HEK293T (cell line): ENCODE data around the gene RAB11FIP3.
"Not testable (repeated sequence)": the region's sequence is repeated elsewhere in the genome, so short reads cannot be mapped to it uniquely, and the experiment has no call there.

Experiments used
- CTCF ChIA-PET: fragments of 350-600 bp; formaldehyde crosslinking; extraction: SDS; loops from one replicate; lab custom pipeline; 2021; ENCODE audit warnings: antibody characterized with exemption, inconsistent platforms; lab: Yijun Ruan, JAX
- POLR2A ChIA-PET: fragments of 350-600 bp; formaldehyde crosslinking; extraction: SDS; loops from one replicate; lab custom pipeline; 2020; ENCODE audit warnings: antibody characterized with exemption, inconsistent platforms; lab: Yijun Ruan, JAX
- DNase-seq: peaks from one replicate; pipeline ENCODE4 v3.0.0; 2012; ENCODE audit warnings: mixed read lengths; ENCODE audit errors: extremely low spot score
- ARNT ChIP-seq: fragments of 450-650 bp; IDR thresholded peaks from 2 replicates; pipeline ENCODE4 v1.6.1; 2017; ENCODE audit warnings: mild to moderate bottlenecking
- BHLHE40 ChIP-seq: fragments of 450-650 bp; IDR thresholded peaks from 2 replicates; pipeline ENCODE4 v1.6.1; 2016; ENCODE audit warnings: mild to moderate bottlenecking, moderate library complexity, borderline replicate concordance
- CTBP1 ChIP-seq: fragments of 450-650 bp; IDR thresholded peaks from 2 replicates; pipeline ENCODE4 v1.6.1; 2016; ENCODE audit warnings: borderline replicate concordance
- ELF4 ChIP-seq: fragments of 450-650 bp; IDR thresholded peaks from 2 replicates; pipeline ENCODE4 v1.6.1; 2017; ENCODE audit warnings: antibody characterized with exemption
- FOXA1 ChIP-seq: fragments of 450-650 bp; IDR thresholded peaks from 2 replicates; pipeline ENCODE4 v1.6.1; 2016; ENCODE audit warnings: mild to moderate bottlenecking
- FOXK2 ChIP-seq: fragments of 450-650 bp; IDR thresholded peaks from 2 replicates; pipeline ENCODE4 v1.6.1; 2016; ENCODE audit warnings: mild to moderate bottlenecking
- FOXM1 ChIP-seq: fragments of 450-650 bp; IDR thresholded peaks from 2 replicates; pipeline ENCODE4 v1.6.1; 2017; ENCODE audit warnings: mild to moderate bottlenecking, borderline replicate concordance
- HDGF ChIP-seq: fragments of 450-650 bp; IDR thresholded peaks from 2 replicates; pipeline ENCODE4 v1.6.1; 2017; ENCODE audit warnings: antibody characterized with exemption, borderline replicate concordance
- L3MBTL2 ChIP-seq: fragments of 450-650 bp; conservative IDR thresholded peaks from 2 replicates; pipeline ENCODE4 v1.6.1; 2016; ENCODE audit warnings: mild to moderate bottlenecking
- LEF1 ChIP-seq: fragments of 450-650 bp; IDR thresholded peaks from 2 replicates; pipeline ENCODE4 v1.6.1; 2017; ENCODE audit warnings: mild to moderate bottlenecking, borderline replicate concordance
- NFRKB ChIP-seq: fragments of 450-650 bp; IDR thresholded peaks from 2 replicates; pipeline ENCODE4 v1.6.1; 2016; ENCODE audit warnings: mild to moderate bottlenecking, moderate library complexity
- SP1 ChIP-seq: fragments of 450-650 bp; IDR thresholded peaks from 2 replicates; pipeline ENCODE4 v1.6.1; 2017
- SUZ12 ChIP-seq: fragments of 450-650 bp; IDR thresholded peaks from 2 replicates; pipeline ENCODE4 v1.6.1; 2016; ENCODE audit warnings: mild to moderate bottlenecking
- TARDBP ChIP-seq: fragments of 450-650 bp; IDR thresholded peaks from 2 replicates; pipeline ENCODE4 v1.6.1; 2016
- ZNF384 ChIP-seq: fragments of 450-650 bp; IDR thresholded peaks from 2 replicates; pipeline ENCODE4 v1.6.1; 2016
- TF ChIP-seq, protein P1 (sequence below): fragments of 450-650 bp; IDR thresholded peaks from 2 replicates; pipeline ENCODE4 v1.6.1; 2016

Gene RAB11FIP3

DNA sequence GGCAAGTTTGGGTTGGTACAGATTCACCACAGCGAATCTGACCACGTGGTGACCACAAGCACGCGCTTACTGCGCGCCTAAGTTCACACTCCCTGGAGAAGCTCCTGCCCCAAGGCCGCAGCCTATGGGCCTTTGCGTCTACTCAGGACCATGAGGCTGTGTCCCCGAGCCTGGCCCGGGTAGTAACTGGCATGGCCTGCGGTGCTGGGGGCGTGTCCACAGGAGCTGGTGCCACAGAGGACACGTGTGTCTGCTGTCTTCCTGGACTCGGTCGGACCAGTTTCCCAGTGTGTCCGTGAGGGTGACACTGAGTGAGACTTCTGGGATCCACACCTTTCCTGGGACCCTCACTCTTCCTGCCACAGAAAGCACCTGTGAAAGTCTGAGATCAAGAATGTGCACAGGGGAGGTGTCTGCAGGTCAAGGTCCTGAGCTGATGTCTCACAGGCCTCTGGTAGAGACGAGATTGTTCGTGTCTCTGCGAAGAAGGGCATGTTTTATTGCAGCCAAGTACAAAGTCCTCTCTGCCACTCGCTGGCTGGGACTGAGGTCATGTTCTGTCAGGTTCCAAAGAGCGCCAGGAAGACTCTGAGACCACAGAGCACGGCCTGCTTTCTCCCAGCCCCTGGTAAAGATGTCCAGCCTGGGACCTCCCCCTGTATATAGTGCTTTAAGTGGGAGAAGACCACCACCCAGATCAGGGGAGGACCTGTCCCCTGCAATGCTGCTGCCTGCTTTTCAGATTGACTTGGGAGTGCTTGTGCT, 76.9 kb downstream of the RAB11FIP3 start:
- DNase-seq, result no peak
- POLR2A ChIA-PET, result interaction anchor here (0.9 to 1.0 kb wide), 2 partner anchors 24 to 76 kb away, joined by 3 read pairs; no protein-coding TSS in a partner anchor
- CTCF ChIA-PET, result interaction anchor here (0.6 kb wide), 1 partner anchor 80 kb away, joined by 4 read pairs; no protein-coding TSS in a partner anchor
- TF ChIP-seq LEF1, result no peak
- TF ChIP-seq SP1, result no peak
- no peak for TF ChIP-seq L3MBTL2
- no peak for TF ChIP-seq CTBP1
- TF ChIP-seq FOXA1, result no peak
- no peak for TF ChIP-seq ELF4
- TF ChIP-seq SUZ12, result no peak
- no peak for TF ChIP-seq ARNT
- TF ChIP-seq, protein P1, sequence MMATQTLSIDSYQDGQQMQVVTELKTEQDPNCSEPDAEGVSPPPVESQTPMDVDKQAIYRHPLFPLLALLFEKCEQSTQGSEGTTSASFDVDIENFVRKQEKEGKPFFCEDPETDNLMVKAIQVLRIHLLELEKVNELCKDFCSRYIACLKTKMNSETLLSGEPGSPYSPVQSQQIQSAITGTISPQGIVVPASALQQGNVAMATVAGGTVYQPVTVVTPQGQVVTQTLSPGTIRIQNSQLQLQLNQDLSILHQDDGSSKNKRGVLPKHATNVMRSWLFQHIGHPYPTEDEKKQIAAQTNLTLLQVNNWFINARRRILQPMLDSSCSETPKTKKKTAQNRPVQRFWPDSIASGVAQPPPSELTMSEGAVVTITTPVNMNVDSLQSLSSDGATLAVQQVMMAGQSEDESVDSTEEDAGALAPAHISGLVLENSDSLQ, result no peak

DNA sequence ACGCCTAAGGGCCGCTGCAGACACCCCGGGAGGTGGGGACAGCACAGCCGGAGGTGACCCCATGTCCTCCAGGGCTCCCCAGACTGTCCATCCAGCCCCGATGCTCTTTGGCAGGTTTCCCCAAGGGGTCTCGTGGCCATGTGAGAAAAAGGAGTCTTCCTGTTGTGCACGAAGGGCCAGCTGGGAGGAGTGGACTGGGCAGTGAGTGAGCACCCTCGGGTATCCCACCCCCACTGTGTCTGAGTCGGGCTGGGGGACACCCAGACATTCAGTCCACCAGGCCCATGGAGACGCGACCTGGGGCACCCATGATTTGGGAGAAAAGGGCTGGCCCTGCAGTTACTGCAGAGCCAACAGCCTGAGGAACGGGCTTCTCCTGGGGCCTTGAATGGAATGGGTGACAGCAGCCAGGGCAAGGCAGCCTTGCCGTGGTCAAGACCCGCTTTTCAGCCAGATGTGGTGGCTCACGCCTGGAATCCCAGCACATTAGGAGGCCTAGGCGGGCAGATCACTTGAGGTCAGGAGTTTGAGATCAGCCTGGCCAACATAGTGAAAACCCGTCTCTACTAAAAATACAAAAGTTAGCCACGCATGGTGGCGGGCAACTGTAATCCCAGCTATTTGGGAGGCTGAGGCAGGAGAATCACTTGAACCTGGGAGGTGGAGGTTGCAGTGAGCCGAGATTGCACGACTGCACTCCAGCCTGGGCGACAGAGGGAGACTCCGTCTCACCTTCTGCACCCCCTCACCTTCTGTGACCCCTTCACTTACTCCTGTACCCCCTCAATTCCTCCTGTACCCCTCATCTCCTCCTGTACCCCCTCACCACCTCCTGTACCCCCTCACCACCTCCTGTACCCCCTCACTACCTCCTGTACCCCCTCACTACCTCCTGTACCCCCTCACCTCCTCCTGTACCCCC, 78.0 kb downstream of the RAB11FIP3 start:
- CTCF ChIA-PET, result no interaction called here
- POLR2A ChIA-PET, result no interaction called here
- DNase-seq, result no peak
- TF ChIP-seq L3MBTL2 (no peak), FOXA1 (no peak), SUZ12 (no peak), ZNF384 (no peak), BHLHE40 (no peak), ELF4 (no peak), FOXM1 (no peak), TARDBP (no peak), SP1 (no peak), FOXK2 (no peak)

DNA sequence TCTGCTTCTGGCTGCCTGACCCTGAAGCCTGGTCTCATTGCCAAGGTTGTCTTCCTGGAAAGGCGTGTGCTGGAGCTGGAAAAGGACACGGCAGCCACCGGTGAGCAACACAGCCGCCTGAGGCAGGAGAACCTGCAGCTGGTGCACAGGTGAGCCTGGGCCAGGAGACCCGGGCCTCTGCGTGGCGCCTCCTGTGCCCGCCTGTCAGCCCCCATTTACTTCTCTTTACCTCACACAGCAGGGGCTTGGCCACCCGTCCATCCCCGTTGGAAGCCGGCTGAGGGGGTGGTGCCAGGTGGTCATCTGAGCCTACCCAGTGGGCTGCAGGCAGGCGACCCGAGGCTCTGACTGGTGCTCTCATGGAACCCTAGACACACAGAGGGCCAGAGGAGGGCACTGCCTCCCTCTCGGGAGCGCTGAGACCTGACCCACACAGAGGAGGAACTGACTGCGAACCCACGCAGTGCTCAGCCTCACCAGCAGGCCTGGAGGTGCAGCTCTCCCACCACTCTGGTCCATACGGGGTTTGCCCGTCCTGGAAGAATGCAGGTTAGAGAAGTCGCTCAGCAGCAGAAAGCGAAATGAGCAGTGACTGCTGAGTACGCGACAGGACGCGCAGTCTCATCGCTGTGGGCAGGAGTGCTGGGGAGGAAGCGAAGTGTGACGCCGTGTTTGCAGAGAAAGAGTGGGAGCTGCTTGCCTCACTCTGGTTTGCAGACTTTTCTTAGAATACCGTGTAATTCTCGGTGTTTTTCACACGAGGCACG, 80.2 kb downstream of the RAB11FIP3 start:
- POLR2A ChIA-PET, result no interaction called here
- DNase-seq, result no peak
- CTCF ChIA-PET, result no interaction called here
- TF ChIP-seq SUZ12 (no peak), TARDBP (no peak), HDGF (no peak)
- TF ChIP-seq, protein P1, result no peak

DNA sequence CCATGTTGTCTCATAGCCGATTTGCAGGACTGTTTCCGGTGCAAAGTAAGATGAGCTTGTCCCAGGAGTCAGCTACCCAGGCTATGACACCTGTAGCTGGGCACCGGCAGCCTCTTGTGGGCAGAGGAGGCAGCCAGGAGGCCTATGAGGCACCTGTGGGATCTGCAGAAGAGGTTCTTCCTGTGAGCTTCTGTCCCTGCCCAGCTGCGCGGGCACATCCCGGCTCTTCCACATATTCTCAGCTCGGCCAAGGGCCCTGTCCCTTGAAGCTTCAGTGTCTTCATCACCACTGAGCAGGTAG, 80.7 kb downstream of the RAB11FIP3 start:
- TF ChIP-seq HDGF, result no peak
- no peak for TF ChIP-seq ELF4
- TF ChIP-seq CTBP1, result no peak
- TF ChIP-seq L3MBTL2, result no peak
- no peak for TF ChIP-seq LEF1
- no peak for TF ChIP-seq NFRKB
- TF ChIP-seq, protein P1, result no peak
- no peak for TF ChIP-seq FOXM1
- TF ChIP-seq SUZ12, result no peak
- no peak for TF ChIP-seq SP1
- TF ChIP-seq FOXA1, result no peak
- TF ChIP-seq FOXK2, result no peak
- TF ChIP-seq BHLHE40, result no peak
- no peak for TF ChIP-seq ZNF384
- TF ChIP-seq ARNT, result no peak
- TF ChIP-seq TARDBP, result no peak
- CTCF ChIA-PET, result no interaction called here
- no peak for DNase-seq
- POLR2A ChIA-PET, result no interaction called here

DNA sequence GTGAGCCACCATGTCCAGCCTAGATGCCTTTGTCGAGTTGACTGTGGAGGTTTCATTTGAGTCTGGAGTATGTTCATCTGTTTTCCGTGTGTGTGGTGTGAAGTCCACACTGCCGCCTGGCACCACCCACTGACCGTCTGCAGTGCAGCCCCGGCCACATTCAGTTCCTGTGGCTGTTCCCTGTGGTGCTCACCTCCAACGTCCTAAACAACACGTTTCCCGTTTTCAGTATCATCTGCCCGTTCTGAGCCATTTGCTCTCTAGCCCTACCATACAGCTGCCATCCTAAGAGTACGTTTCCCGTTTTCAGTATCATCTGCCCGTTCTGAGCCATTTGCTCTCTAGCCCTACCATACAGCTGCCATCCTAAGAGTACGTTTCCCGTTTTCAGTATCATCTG, 82.1 kb downstream of the RAB11FIP3 start:
- POLR2A ChIA-PET, CTCF ChIA-PET, DNase-seq: not testable (repeated sequence)

DNA sequence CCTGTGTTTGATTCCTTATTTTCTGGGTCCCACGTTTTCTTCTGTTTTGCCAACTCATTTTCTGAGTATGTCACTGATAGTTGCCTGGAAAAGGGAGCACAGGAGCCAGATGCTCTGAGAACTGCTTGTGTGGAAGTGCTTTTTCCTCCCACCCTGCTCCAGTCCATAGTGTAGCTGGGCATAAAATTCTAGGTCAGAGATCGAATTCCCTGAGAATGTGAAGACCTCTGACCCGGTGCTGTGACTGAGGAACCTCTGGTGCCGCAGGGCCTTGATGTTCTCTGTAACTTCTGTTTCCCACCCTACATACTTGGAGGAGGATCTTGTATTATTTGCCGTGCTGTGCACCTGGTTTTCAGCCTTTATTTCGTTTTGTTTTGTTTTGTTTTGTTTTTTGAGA, 82.5 kb downstream of the RAB11FIP3 start:
- TF ChIP-seq FOXM1 (no peak), CTBP1 (no peak), SP1 (no peak), LEF1 (no peak), BHLHE40 (no peak), ZNF384 (no peak), ARNT (no peak)
- TF ChIP-seq, protein P1, result no peak
- POLR2A ChIA-PET, result no interaction called here
- CTCF ChIA-PET, result no interaction called here
- DNase-seq, result no peak
